Uterus (tissue), 4 donors: ENCODE data around the gene MAOA. TPM values are rescaled to one million over a fixed set of nuclear protein-coding genes. Genes with fewer than 3 reads are reported as not detected.

Source experiments
- DNase-seq, 2 donors: peaks; one replicate each; pipeline ENCODE4 v3.0.0-alpha.2; 2019 to 2020
- H3K27ac ChIP-seq, 2 donors: fragments of 200-600 bp; sonication (generic); 1 replicate in 1 of 2; 2 replicates in 1 of 2; pipeline ENCODE4 v1.5.1; 2016 to 2018
- H3K27me3 ChIP-seq, 2 donors: fragments of 200-600 bp; sonication (generic); one replicate each; pipeline ENCODE4 v1.5.1; 2018 to 2019; ENCODE audit warnings: control low read depth in 1 of 2
- H3K36me3 ChIP-seq, 2 donors: fragments of 200-600 bp; sonication (generic); one replicate each; pipeline ENCODE4 v1.5.1; 2019; ENCODE audit warnings: control low read depth in 1 of 2
- H3K4me1 ChIP-seq, 2 donors: fragments of 200-600 bp; sonication (generic); one replicate each; pipeline ENCODE4 v1.5.1; 2018 to 2019; ENCODE audit warnings: control low read depth in 1 of 2
- H3K4me3 ChIP-seq, 2 donors: fragments of 200-600 bp; sonication (generic); 1 replicate in 1 of 2; 2 replicates in 1 of 2; pipeline ENCODE4 v1.5.1; 2018 to 2019; ENCODE audit warnings: mild to moderate bottlenecking in 1 of 2
- H3K9me3 ChIP-seq, 2 donors: fragments of 200-600 bp; sonication (generic); one replicate each; pipeline ENCODE4 v1.5.1; 2019; ENCODE audit warnings: control low read depth in 1 of 2
- CTCF ChIP-seq, 4 experiments: fragments of 200-600 bp in 2 of 4; fragments of 450-650 bp in 2 of 4; sonication (generic) in 2 of 4; IDR thresholded peaks; one replicate each; pipeline ENCODE4 v1.5.1; 2016 to 2019; ENCODE audit warnings: antibody characterized with exemption in 4 of 4, mild to moderate bottlenecking in 2 of 4, moderate library complexity in 1 of 4
- POLR2A ChIP-seq, 2 donors: fragments of 450-650 bp; IDR thresholded peaks; one replicate each; pipeline ENCODE4 v1.6.1; 2016; ENCODE audit warnings: antibody characterized with exemption in 2 of 2, mild to moderate bottlenecking in 1 of 2, moderate library complexity in 1 of 2
- intact Hi-C: fragments of 100-400 bp; cut with DNase I; formaldehyde crosslinking; loops from one replicate; pipeline ENCODE4 v1.15.1; 2023; ENCODE audit warnings: low total_unique reads
- total RNA-seq, 4 donors: library from RNA; depleted of rRNA in 3 of 4; stranded (reverse); fragments of >200 nt in 3 of 4; gene quantifications; one replicate each; pipeline versions ENCODE4 v1.1.0 to v1.2.4, GENCODE V29; 2014 to 2023
- donor health status: DM: yes; HTN: yes; CAD: no.

Gene MAOA
- total RNA-seq, 4 donors from 2014 or later: 13.2 to 90.6 (median 67.1) TPM

GRCh38 chrX:43731086-43731485, 75.0 kb downstream of the MAOA start:
- no peak overlapping the region for H3K4me3 ChIP-seq
- intact Hi-C loops: no loop called here
- H3K27ac ChIP-seq: no peak overlapping the region
- H3K36me3 ChIP-seq: no peaks in the 10 kb centered on the region
- H3K27me3 ChIP-seq: no peaks in the 10 kb centered on the region
- TF ChIP-seq CTCF (IDR thresholded peaks at IDR 0.05) (no peak), POLR2A (IDR thresholded peaks at IDR 0.05) (no peak)
- DNase-seq: no peak
- H3K9me3 ChIP-seq: no peaks in the 10 kb centered on the region
- H3K4me1 ChIP-seq: no peaks in the 10 kb centered on the region

- Histone ChIP-seq H3K4me3 (no peak overlapping the region), H3K36me3 (no peaks in the 10 kb centered on the region)
- TF ChIP-seq POLR2A (IDR thresholded peaks at IDR 0.05): no peak
- no peak for TF ChIP-seq CTCF (IDR thresholded peaks at IDR 0.05)
Measured at GRCh38 chrX:43733699-43734098, 77.6 kb downstream of the MAOA start.

GRCh38 chrX:43734444-43734843, 78.3 kb downstream of the MAOA start:
- Histone ChIP-seq H3K27ac (no peak overlapping the region), H3K36me3 (no peaks in the 10 kb centered on the region), H3K4me3 (no peak overlapping the region), H3K4me1 (no peaks in the 10 kb centered on the region), H3K27me3 (no peaks in the 10 kb centered on the region), H3K9me3 (no peaks in the 10 kb centered on the region)
- TF ChIP-seq CTCF (IDR thresholded peaks at IDR 0.05) (no peak), POLR2A (IDR thresholded peaks at IDR 0.05) (no peak)
- intact Hi-C loops: no loop called here
- no peak for DNase-seq

More at GRCh38 chrX:43733699-43734098, 77.6 kb downstream of the MAOA start:
- intact Hi-C loops: no loop called here
- DNase-seq: no peak
- Histone ChIP-seq H3K9me3 (no peaks in the 10 kb centered on the region), H3K27me3 (no peaks in the 10 kb centered on the region), H3K4me1 (no peaks in the 10 kb centered on the region), H3K27ac (no peak overlapping the region)

GRCh38 chrX:43735534-43735933, 79.4 kb downstream of the MAOA start:
- intact Hi-C loops: no loop called here
- H3K4me1 ChIP-seq: no peaks in the 10 kb centered on the region
- H3K27me3 ChIP-seq: no peaks in the 10 kb centered on the region
- no peak for DNase-seq
- no peak overlapping the region for H3K27ac ChIP-seq
- H3K4me3 ChIP-seq: no peak overlapping the region
- no peaks in the 10 kb centered on the region for H3K9me3 ChIP-seq
- no peaks in the 10 kb centered on the region for H3K36me3 ChIP-seq
- TF ChIP-seq CTCF (IDR thresholded peaks at IDR 0.05) (no peak), POLR2A (IDR thresholded peaks at IDR 0.05) (no peak)

GRCh38 chrX:43735957-43736356, 79.9 kb downstream of the MAOA start:
- H3K4me1 ChIP-seq: no peaks in the 10 kb centered on the region
- H3K36me3 ChIP-seq: no peaks in the 10 kb centered on the region
- no peaks in the 10 kb centered on the region for H3K9me3 ChIP-seq
- no peaks in the 10 kb centered on the region for H3K27me3 ChIP-seq
- TF ChIP-seq CTCF (IDR thresholded peaks at IDR 0.05) (no peak), POLR2A (IDR thresholded peaks at IDR 0.05) (no peak)
- intact Hi-C loops: no loop called here
- DNase-seq: no peak
- no peak overlapping the region for H3K4me3 ChIP-seq
- no peak overlapping the region for H3K27ac ChIP-seq
